Parietal lobe (tissue), 1 donor: ENCODE measurements around the gene S100A1. TPM values are rescaled to one million over a fixed set of nuclear protein-coding genes. Genes with fewer than 3 reads are reported as not detected.

Experiments
- total RNA-seq: library from RNA; depleted of rRNA; stranded (reverse); fragments of >200 nt; gene quantifications from one replicate; pipeline ENCODE4 v1.2.3, GENCODE V29; 2014

Gene S100A1
- total RNA-seq = 0.94 TPM

GRCh38 chr1:153627715-153628626 lies at the start of gene S100A1:
Gene S100A1, plus strand, starts transcription at chr1:153628434. Its CDS starts 2,088 bp downstream, at chr1:153630522.

GRCh38 chr1:153612755-153613331 lies 15.4 kb upstream of the S100A1 start, which contains the start of gene S100A16:
Gene S100A16, minus strand, starts transcription at chr1:153613137. Its CDS starts 4,986 bp downstream, at chr1:153608151.

GRCh38 chr1:153616144-153616916 lies 11.9 kb upstream of the S100A1 start, which contains the start of gene S100A14:
Gene S100A14, minus strand, starts transcription at chr1:153616325. Its CDS starts 467 bp downstream, at chr1:153615858.

GRCh38 chr1:153626904-153627714 lies 1.1 kb upstream of the S100A1 start, which contains the start of gene S100A13:
Gene S100A13, minus strand, starts transcription at chr1:153627505. Its CDS starts 1,033 bp downstream, at chr1:153626472.

GRCh38 chr1:153633754-153634665 lies 5.8 kb downstream of the S100A1 start, which contains the start of gene CHTOP:
Gene CHTOP, plus strand, starts transcription at chr1:153634066. Its CDS starts 2,523 bp downstream, at chr1:153636589.

GRCh38 chr1:153658400-153659174 lies 30.4 kb downstream of the S100A1 start, which contains the start of gene SNAPIN:
Gene SNAPIN, plus strand, starts transcription at chr1:153658703. Its CDS starts 41 bp downstream, at chr1:153658744.

GRCh38 chr1:153670859-153671627 lies 42.8 kb downstream of the S100A1 start, which contains the start of gene ILF2:
Gene ILF2, minus strand, starts transcription at chr1:153670993. Its CDS starts 71 bp downstream, at chr1:153670922.

GRCh38 chr1:153678519-153679336 lies 50.5 kb downstream of the S100A1 start, which contains the start of gene NPR1:
Gene NPR1, plus strand, starts transcription at chr1:153678688. Its CDS starts 421 bp downstream, at chr1:153679109.

Other genes with a start within 250 kb of the S100A1 start
- 1.6 TPM for gene S100A8, start 237.4 kb upstream of the S100A1 start, total RNA-seq
- gene S100A7A, start 211.9 kb upstream of the S100A1 start, total RNA-seq = not detected
- not detected for gene S100A7, start 167.8 kb upstream of the S100A1 start, total RNA-seq
- 7.2 TPM for gene S100A6, start 92.4 kb upstream of the S100A1 start, total RNA-seq
- not detected for gene S100A5, start 87.5 kb upstream of the S100A1 start, total RNA-seq
- 1.3 TPM for gene S100A4, start 82.6 kb upstream of the S100A1 start, total RNA-seq
- not detected for gene S100A3, start 79.2 kb upstream of the S100A1 start, total RNA-seq
- gene S100A2, start 62.6 kb upstream of the S100A1 start, total RNA-seq = not detected
- gene S100A16, start 15.3 kb upstream of the S100A1 start, total RNA-seq = 9.7 TPM
- not detected for gene S100A14, start 12.1 kb upstream of the S100A1 start, total RNA-seq
- 3.4 TPM for gene S100A13, start 929 bp upstream of the S100A1 start, total RNA-seq
- gene CHTOP, start 5.6 kb downstream of the S100A1 start, total RNA-seq = 129 TPM
- gene SNAPIN, start 30.3 kb downstream of the S100A1 start, total RNA-seq = 30.7 TPM
- 161 TPM for gene ILF2, start 42.6 kb downstream of the S100A1 start, total RNA-seq
- under 0.01 TPM for gene NPR1, start 50.3 kb downstream of the S100A1 start, total RNA-seq
- 68.9 TPM for gene INTS3, start 99.6 kb downstream of the S100A1 start, total RNA-seq
- 18.2 TPM for gene SLC27A3, start 147.0 kb downstream of the S100A1 start, total RNA-seq